Liver (tissue), 3 donors: ENCODE measurements around the gene TGM2.

Experiments used
- CTCF ChIP-seq: fragments of 150-350 bp; IDR thresholded peaks from 2 replicates; pipeline ENCODE4 v1.5.1; 2017; ENCODE audit warnings: improper control_type of control experiment, low read depth, low read length; ENCODE audit not compliant: missing input control
- EGR1 ChIP-seq, 2 donors: IDR thresholded peaks; 2 replicates each; pipeline ENCODE4 v1.6.1; 2016 to 2018; ENCODE audit warnings: antibody characterized with exemption in 2 of 2, low read depth in 2 of 2
- FOXA1 ChIP-seq: IDR thresholded peaks from 2 replicates; pipeline ENCODE4 v1.6.1; 2016; ENCODE audit warnings: antibody characterized with exemption
- GABPA ChIP-seq, 2 donors: IDR thresholded peaks in 1 of 2; conservative IDR thresholded peaks in 1 of 2; 2 replicates each; pipeline ENCODE4 v1.6.1; 2016; ENCODE audit warnings: antibody characterized with exemption in 2 of 2, mild to moderate bottlenecking in 1 of 2, moderate library complexity in 1 of 2
- HNF4A ChIP-seq, 2 donors: conservative IDR thresholded peaks; 2 replicates each; pipeline ENCODE4 v1.6.1; 2016; ENCODE audit warnings: antibody characterized with exemption in 2 of 2, mild to moderate bottlenecking in 2 of 2
- HNF4G ChIP-seq: IDR thresholded peaks from 2 replicates; pipeline ENCODE4 v1.6.1; 2016; ENCODE audit warnings: antibody characterized with exemption
- JUND ChIP-seq, 2 donors: IDR thresholded peaks; 2 replicates each; pipeline ENCODE4 v1.6.1; 2016; ENCODE audit warnings: antibody characterized with exemption in 2 of 2
- MAX ChIP-seq: IDR thresholded peaks from 2 replicates; pipeline ENCODE4 v1.6.1; 2016; ENCODE audit warnings: antibody characterized with exemption
- RAD21 ChIP-seq, 2 donors: IDR thresholded peaks; 2 replicates each; pipeline ENCODE4 v1.6.1; 2016; ENCODE audit warnings: antibody characterized with exemption in 2 of 2, mild to moderate bottlenecking in 2 of 2
- SP1 ChIP-seq: IDR thresholded peaks from 2 replicates; pipeline ENCODE4 v1.6.1; 2018; ENCODE audit warnings: antibody characterized with exemption, mild to moderate bottlenecking
- TAF1 ChIP-seq: conservative IDR thresholded peaks from 2 replicates; pipeline ENCODE4 v1.6.1; 2016; ENCODE audit warnings: antibody characterized with exemption, mild to moderate bottlenecking
- YY1 ChIP-seq: IDR thresholded peaks from 2 replicates; pipeline ENCODE4 v1.6.1; 2016; ENCODE audit warnings: antibody characterized with exemption, mild to moderate bottlenecking
- TF ChIP-seq, protein P1 (sequence below): IDR thresholded peaks from 2 replicates; pipeline ENCODE4 v1.6.1; 2016; ENCODE audit warnings: antibody characterized with exemption, mild to moderate bottlenecking
- TF ChIP-seq, protein P2 (sequence below): IDR thresholded peaks from 2 replicates; pipeline ENCODE4 v1.6.1; 2016; ENCODE audit warnings: antibody characterized with exemption
- donor health status: healthy.
- donor health status: healthy.

DNA sequence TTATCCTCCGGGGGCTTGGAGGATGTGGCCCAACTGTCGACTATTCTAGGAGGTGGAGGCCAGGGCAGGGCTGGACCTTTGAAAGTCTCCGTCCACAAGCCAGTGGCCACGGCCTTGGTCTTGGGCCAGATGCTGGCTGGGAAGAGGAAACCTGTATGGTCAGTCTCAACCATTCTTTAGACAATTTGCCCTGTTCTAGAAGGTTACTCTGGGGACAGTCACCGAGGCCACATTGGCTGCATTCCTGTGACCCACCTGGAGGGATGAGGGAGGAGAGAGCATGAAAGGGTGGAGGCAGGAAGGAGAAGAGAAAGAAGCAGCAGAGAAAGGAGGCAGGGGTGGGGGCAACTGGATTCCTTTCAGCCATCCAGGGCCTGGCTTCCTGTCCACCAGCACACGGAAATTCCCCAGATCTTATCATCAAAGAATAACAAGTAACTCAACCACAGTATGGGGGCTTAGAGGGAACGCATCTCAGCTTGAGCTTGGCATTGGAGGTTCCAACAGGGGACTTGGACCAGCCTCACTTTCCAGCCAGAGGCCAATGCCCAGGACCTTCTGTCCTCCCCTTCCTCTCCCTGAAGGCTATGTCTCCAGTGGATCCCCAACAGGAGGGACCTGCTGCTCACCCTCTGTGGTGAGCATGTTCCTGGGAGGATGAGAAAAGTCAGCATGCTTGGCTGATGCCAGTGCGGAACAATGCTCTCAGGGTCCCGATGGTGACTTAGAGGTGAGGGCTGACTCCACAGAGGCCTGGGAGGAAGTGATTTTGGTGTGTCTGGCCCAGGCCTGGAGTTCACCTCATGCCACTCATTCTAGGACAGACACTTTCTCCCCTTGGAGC, 30.4 kb downstream of the TGM2 start:
- TF ChIP-seq, protein P1, sequence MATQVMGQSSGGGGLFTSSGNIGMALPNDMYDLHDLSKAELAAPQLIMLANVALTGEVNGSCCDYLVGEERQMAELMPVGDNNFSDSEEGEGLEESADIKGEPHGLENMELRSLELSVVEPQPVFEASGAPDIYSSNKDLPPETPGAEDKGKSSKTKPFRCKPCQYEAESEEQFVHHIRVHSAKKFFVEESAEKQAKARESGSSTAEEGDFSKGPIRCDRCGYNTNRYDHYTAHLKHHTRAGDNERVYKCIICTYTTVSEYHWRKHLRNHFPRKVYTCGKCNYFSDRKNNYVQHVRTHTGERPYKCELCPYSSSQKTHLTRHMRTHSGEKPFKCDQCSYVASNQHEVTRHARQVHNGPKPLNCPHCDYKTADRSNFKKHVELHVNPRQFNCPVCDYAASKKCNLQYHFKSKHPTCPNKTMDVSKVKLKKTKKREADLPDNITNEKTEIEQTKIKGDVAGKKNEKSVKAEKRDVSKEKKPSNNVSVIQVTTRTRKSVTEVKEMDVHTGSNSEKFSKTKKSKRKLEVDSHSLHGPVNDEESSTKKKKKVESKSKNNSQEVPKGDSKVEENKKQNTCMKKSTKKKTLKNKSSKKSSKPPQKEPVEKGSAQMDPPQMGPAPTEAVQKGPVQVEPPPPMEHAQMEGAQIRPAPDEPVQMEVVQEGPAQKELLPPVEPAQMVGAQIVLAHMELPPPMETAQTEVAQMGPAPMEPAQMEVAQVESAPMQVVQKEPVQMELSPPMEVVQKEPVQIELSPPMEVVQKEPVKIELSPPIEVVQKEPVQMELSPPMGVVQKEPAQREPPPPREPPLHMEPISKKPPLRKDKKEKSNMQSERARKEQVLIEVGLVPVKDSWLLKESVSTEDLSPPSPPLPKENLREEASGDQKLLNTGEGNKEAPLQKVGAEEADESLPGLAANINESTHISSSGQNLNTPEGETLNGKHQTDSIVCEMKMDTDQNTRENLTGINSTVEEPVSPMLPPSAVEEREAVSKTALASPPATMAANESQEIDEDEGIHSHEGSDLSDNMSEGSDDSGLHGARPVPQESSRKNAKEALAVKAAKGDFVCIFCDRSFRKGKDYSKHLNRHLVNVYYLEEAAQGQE, result no peak
- no peak for TF ChIP-seq CTCF
- TF ChIP-seq GABPA (IDR thresholded peaks at IDR 0.05 in 1 of 2, conservative IDR thresholded peaks at IDR 0.05 in 1 of 2), result no peak
- TF ChIP-seq RAD21 (IDR thresholded peaks at IDR 0.05), result no peak
- TF ChIP-seq MAX, result no peak
- TF ChIP-seq SP1, result no peak
- no peak for TF ChIP-seq EGR1 (IDR thresholded peaks at IDR 0.05; ENCODE audit: low read depth in 2 of 2)
- no peak for TF ChIP-seq JUND (IDR thresholded peaks at IDR 0.05)
- TF ChIP-seq, protein P2, sequence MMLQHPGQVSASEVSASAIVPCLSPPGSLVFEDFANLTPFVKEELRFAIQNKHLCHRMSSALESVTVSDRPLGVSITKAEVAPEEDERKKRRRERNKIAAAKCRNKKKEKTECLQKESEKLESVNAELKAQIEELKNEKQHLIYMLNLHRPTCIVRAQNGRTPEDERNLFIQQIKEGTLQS, result no peak
- no peak for TF ChIP-seq YY1
- TF ChIP-seq FOXA1, result no peak
- TF ChIP-seq TAF1, result no peak
- no peak for TF ChIP-seq HNF4G
- no peak for TF ChIP-seq HNF4A (conservative IDR thresholded peaks at IDR 0.05)
